K562 (cell line): ENCODE measurements around the gene C6orf89. TPM values are rescaled to one million over a fixed set of nuclear protein-coding genes. Genes with fewer than 3 reads are reported as not detected.

Experiments
- CBX8 ChIP-seq: fragments of 200-600 bp; sonication (generic); IDR thresholded peaks from 2 replicates; pipeline ENCODE4 v1.6.1; 2012; ENCODE audit warnings: borderline replicate concordance, mixed run types, low read depth, mild to moderate bottlenecking, moderate library complexity, mixed read lengths, low read length, control low read depth, inconsistent platforms; ENCODE audit not compliant: poor library complexity, severe bottlenecking; ENCODE audit errors: extremely low read depth
- CTCFL ChIP-seq: IDR thresholded peaks from 2 replicates; pipeline ENCODE4 v1.6.1; 2011; ENCODE audit warnings: borderline replicate concordance, low read depth, mild to moderate bottlenecking, moderate library complexity, low read length; ENCODE audit not compliant: insufficient read depth, poor library complexity, severe bottlenecking
- DEAF1 ChIP-seq: fragments of 450-650 bp; formaldehyde crosslinking; IDR thresholded peaks from 2 replicates; pipeline ENCODE4 v1.4.0; 2020; ENCODE audit warnings: mild to moderate bottlenecking, moderate library complexity
- ELK1 ChIP-seq: sonication (generic); formaldehyde crosslinking; IDR thresholded peaks from 2 replicates; pipeline ENCODE4 v1.8.1; 2022; ENCODE audit warnings: missing genetic modification reagents
- EP400 ChIP-seq: fragments of 450-650 bp; IDR thresholded peaks from 2 replicates; pipeline ENCODE4 v1.6.1; 2017; ENCODE audit warnings: antibody characterized with exemption, mild to moderate bottlenecking, moderate library complexity
- HDAC8 ChIP-seq: fragments of 450-650 bp; IDR thresholded peaks from 2 replicates; pipeline ENCODE4 v1.6.1; 2016; ENCODE audit warnings: mild to moderate bottlenecking, missing genetic modification characterization, moderate library complexity, missing compliant biosample characterization
- LARP7 ChIP-seq: fragments of 450-650 bp; IDR thresholded peaks from 2 replicates; pipeline ENCODE4 v1.6.1; 2016
- MAZ ChIP-seq, 2 experiments: fragments of 450-650 bp in 1 of 2; sonication (generic) in 1 of 2; formaldehyde crosslinking; IDR thresholded peaks in 1 of 2; conservative IDR thresholded peaks in 1 of 2; 2 replicates each; pipeline versions ENCODE4 v1.4.0 to v1.5.0; 2020; ENCODE audit warnings: mild to moderate bottlenecking in 1 of 2, missing genetic modification reagents in 1 of 2
- MEF2D ChIP-seq: conservative IDR thresholded peaks from 2 replicates; pipeline ENCODE4 v1.6.1; 2016; ENCODE audit warnings: low read depth, missing genetic modification characterization, missing compliant biosample characterization
- NFIX ChIP-seq: fragments of 250-450 bp; sonication (Bioruptor Pico); IDR thresholded peaks from 2 replicates; pipeline ENCODE4 v1.4.0; 2020; ENCODE audit warnings: low read depth, mild to moderate bottlenecking, moderate library complexity
- NR2C2 ChIP-seq, 2 experiments: fragments of 200-800 bp in 1 of 2; sonication (Bioruptor generic) in 1 of 2; sonication (generic) in 1 of 2; formaldehyde crosslinking in 1 of 2; IDR thresholded peaks; 2 replicates each; pipeline versions ENCODE4 v1.6.1 to v1.8.0; 2016 to 2022; ENCODE audit warnings: mild to moderate bottlenecking in 1 of 2, missing compliant biosample characterization in 1 of 2, missing genetic modification characterization in 1 of 2, missing genetic modification reagents in 1 of 2
- POU5F1 ChIP-seq: fragments of 150-350 bp; IDR thresholded peaks from 2 replicates; pipeline ENCODE4 v1.6.1; 2014; ENCODE audit warnings: borderline replicate concordance, low read length, low read depth, mild to moderate bottlenecking; ENCODE audit not compliant: partially characterized antibody
- PTRF ChIP-seq: fragments of 450-650 bp; IDR thresholded peaks from 2 replicates; pipeline ENCODE4 v1.6.1; 2016; ENCODE audit warnings: mild to moderate bottlenecking, missing genetic modification characterization, missing compliant biosample characterization
- RBM17 ChIP-seq: fragments of 200-400 bp; formaldehyde crosslinking; IDR thresholded peaks from 2 replicates; pipeline ENCODE4 v1.6.1; 2017; ENCODE audit warnings: low read depth, mild to moderate bottlenecking, low read length, borderline replicate concordance
- RCOR1 ChIP-seq, 2 experiments: IDR thresholded peaks; 2 replicates each; pipeline ENCODE4 v1.6.1; 2012; ENCODE audit warnings: low read depth in 2 of 2, low read length in 2 of 2, borderline replicate concordance in 1 of 2, improper control_type of control experiment in 1 of 2
- SMAD1 ChIP-seq: fragments of 150-350 bp; IDR thresholded peaks from 2 replicates; pipeline ENCODE4 v1.6.1; 2014; ENCODE audit warnings: low read length, low read depth; ENCODE audit not compliant: partially characterized antibody
- SMARCA5 ChIP-seq: fragments of 450-650 bp; IDR thresholded peaks from 2 replicates; pipeline ENCODE4 v1.6.1; 2016
- SP2 ChIP-seq: IDR thresholded peaks from 2 replicates; pipeline ENCODE4 v1.6.1; 2011; ENCODE audit warnings: mild to moderate bottlenecking, low read depth, low read length, moderate library complexity; ENCODE audit not compliant: poor library complexity, severe bottlenecking; ENCODE audit errors: extremely low read depth
- TOE1 ChIP-seq, 2 experiments: fragments of 450-650 bp in 1 of 2; sonication (generic) in 1 of 2; formaldehyde crosslinking in 1 of 2; IDR thresholded peaks; 2 replicates each; pipeline versions ENCODE4 v1.7.1 to v1.8.0; 2016 to 2022; ENCODE audit warnings: borderline replicate concordance in 2 of 2, mild to moderate bottlenecking in 2 of 2, antibody characterized with exemption in 1 of 2, inconsistent platforms in 1 of 2, low read depth in 1 of 2, missing genetic modification reagents in 1 of 2, moderate library complexity in 1 of 2
- ZNF717 ChIP-seq: fragments of 250-450 bp; sonication (Bioruptor Pico); IDR thresholded peaks from 2 replicates; pipeline ENCODE4 v1.5.0; 2021
- ZNF77 ChIP-seq: fragments of 250-450 bp; sonication (Bioruptor Pico); IDR thresholded peaks from 2 replicates; pipeline ENCODE4 v1.5.0; 2020
- ZNF830 ChIP-seq: fragments of 250-450 bp; sonication (Bioruptor Pico); IDR thresholded peaks from 2 replicates; pipeline ENCODE4 v1.5.0; 2021; ENCODE audit warnings: mild to moderate bottlenecking
- polyA plus RNA-seq, 8 experiments: library from polyadenylated mRNA; depleted of rRNA in 4 of 8; stranded (reverse) in 5 of 8; unstranded in 3 of 8; fragments of >200 nt; fragmentation: Nextera tagmentation in 2 of 8; fragmentation: Illumina TruSeq in 1 of 8; extraction: Ambion mirVana in 2 of 8; extraction: Trizol in 1 of 8; gene quantifications; 2 replicates each; pipeline versions ENCODE4 v1.2.1 to v1.2.3, GENCODE V29; 2011 to 2014; ENCODE audit warnings: inconsistent platforms in 1 of 8, missing spikeins in 1 of 8
- total RNA-seq, 7 experiments: library from RNA; depleted of rRNA in 6 of 7; stranded (reverse); fragments of >200 nt in 6 of 7; fragmentation: Illumina TruSeq in 2 of 7; extraction: Trizol in 2 of 7; gene quantifications; 2 replicates each; pipeline versions ENCODE4 v1.2.1 to v1.2.3, GENCODE V29; 2011 to 2021; ENCODE audit warnings: low replicate concordance in 1 of 7

Gene C6orf89
- total and polyA plus RNA-seq, 9 of the 15 experiments (the other 6 are each of a cell fraction or from before 2014, with no cell fraction given), result 35.2 to 111 (median 58.5) TPM

- no peak for TF ChIP-seq CBX8
- TF ChIP-seq MEF2D (tag), result no peak
- TF ChIP-seq PTRF (tag), result no peak
- TF ChIP-seq CTCFL, result peak; percentile 94
- TF ChIP-seq SP2, result no peak
- no peak for TF ChIP-seq ZNF77
- no peak for TF ChIP-seq NFIX (CRISPR knock-in tag)
- TF ChIP-seq EP400, result no peak
- TF ChIP-seq SMARCA5, result no peak
- no peak for TF ChIP-seq HDAC8
- no peak for TF ChIP-seq RBM17
- TF ChIP-seq ZNF717 (CRISPR knock-in tag), result no peak
- TF ChIP-seq TOE1 (IDR thresholded peaks at IDR 0.05; ENCODE audit: borderline replicate concordance), result no peak
- no peak for TF ChIP-seq TOE1 (CRISPR knock-in tag; IDR thresholded peaks at IDR 0.05; ENCODE audit: borderline replicate concordance, low read depth)
- TF ChIP-seq RCOR1 (IDR thresholded peaks at IDR 0.05; ENCODE audit: borderline replicate concordance in 1 of 2, low read depth in 2 of 2, low read length in 2 of 2), result peak in 1 of 2 experiments; percentile 51; a peak in 1 of 4 replicates
- TF ChIP-seq MAZ (CRISPR knock-in tag; conservative IDR thresholded peaks at IDR 0.05 in 1 of 2, IDR thresholded peaks at IDR 0.05 in 1 of 2), result peak; percentile 88 to 93
- TF ChIP-seq NR2C2 (CRISPR knock-in tag; IDR thresholded peaks at IDR 0.05), result no peak
- TF ChIP-seq NR2C2 (tag; IDR thresholded peaks at IDR 0.05), result no peak
- no peak for TF ChIP-seq LARP7
- TF ChIP-seq POU5F1, result no peak
- TF ChIP-seq ELK1 (CRISPR knock-in tag), result no peak
- TF ChIP-seq SMAD1, result no peak
- TF ChIP-seq ZNF830 (CRISPR knock-in tag), result no peak
- no peak for TF ChIP-seq DEAF1 (CRISPR knock-in tag)
These were observed 45.9 kb upstream of the C6orf89 start (continued) for GRCh38 chr6:36839749-36840431.
